Femur (tissue), 1 donor: ENCODE results near the gene CDH4.

ENCODE experiments used
- DNase-seq: peaks from one replicate; pipeline ENCODE4 v3.0.0-alpha.2; 2017

Gene CDH4

DNA sequence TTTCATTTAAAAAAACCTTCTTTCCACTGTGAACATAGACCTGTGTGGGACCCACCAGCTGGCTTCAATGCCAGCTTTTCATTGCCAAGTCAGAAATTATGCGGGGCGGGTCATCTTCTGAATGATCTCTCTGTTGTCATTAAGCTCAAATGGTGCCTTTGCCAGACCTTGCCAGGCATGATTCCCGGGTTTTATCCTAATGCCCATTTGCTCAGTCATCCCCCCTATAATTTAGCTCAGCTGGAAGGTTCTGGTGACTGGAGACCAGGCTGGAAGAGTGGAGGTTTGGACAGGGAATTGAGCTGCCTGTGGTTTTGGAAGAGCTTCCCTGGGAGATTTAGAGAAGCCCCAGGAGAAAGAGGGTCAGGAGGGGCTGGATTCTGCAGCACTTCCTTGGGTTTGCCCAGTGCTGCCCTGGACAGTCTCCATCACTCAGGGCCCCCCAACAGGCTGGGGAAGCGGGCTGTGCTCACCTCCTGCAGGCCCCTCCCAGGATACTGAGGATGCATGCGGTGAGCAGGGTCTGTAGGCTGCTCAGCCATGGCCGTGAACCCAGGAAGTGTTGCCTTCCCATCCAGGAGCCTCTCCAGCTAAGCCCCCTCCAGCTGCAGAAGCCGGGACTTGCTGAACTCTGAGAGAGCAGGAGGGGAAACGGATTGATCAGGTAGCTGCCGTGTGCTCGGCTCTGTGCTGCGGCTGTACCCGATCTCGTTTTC lies 273.0 kb downstream of the CDH4 start:
- DNase-seq = no peak

GRCh38 chr20:61525781-61526431 lies 273.8 kb downstream of the CDH4 start:
- no peak for DNase-seq

DNA sequence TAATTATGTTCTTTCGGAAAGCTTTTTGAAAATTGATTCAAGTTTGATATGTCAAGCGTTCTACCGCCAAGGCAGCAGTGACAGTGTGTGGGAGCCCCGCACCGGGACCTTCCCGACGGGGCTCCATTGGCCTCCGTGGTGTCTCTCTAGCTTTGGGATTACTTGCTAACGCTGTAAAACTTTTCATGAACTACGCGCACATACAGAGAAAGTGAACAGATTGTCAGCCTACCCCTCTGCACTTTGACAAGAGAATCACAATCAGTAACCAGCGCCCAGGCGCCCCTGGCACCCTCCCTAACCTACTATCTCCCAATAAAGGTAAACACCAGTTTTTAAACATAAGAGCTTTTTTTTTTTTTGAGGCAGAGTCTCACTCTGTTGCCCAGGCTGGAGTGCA lies 274.8 kb downstream of the CDH4 start:
- no peak for DNase-seq

DNA sequence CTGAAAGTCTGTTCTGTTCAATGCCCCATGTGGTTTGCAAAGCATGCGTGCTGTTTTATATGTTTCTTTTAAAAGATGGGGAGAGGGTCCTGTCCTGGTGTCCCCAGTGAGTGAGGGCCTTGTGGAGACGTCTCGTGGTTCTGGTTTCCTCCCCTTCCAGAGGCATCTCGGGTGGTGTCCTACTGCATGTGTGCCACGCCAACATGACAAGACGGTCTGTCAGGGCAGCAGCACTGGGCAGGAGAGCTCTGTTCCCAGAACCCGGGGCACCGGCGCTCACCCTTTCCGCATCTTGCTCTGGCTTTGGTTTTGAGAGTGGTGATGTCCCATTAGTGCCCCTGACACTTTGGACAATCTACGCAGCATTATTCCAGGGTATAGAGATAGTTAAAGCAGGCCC lies 275.6 kb downstream of the CDH4 start:
- no peak for DNase-seq

- DNase-seq = no peak
Measured at GRCh38 chr20:61528591-61528990, 276.5 kb downstream of the CDH4 start.

- no peak for DNase-seq
Measured at GRCh38 chr20:61529354-61529753, 277.3 kb downstream of the CDH4 start.

DNA sequence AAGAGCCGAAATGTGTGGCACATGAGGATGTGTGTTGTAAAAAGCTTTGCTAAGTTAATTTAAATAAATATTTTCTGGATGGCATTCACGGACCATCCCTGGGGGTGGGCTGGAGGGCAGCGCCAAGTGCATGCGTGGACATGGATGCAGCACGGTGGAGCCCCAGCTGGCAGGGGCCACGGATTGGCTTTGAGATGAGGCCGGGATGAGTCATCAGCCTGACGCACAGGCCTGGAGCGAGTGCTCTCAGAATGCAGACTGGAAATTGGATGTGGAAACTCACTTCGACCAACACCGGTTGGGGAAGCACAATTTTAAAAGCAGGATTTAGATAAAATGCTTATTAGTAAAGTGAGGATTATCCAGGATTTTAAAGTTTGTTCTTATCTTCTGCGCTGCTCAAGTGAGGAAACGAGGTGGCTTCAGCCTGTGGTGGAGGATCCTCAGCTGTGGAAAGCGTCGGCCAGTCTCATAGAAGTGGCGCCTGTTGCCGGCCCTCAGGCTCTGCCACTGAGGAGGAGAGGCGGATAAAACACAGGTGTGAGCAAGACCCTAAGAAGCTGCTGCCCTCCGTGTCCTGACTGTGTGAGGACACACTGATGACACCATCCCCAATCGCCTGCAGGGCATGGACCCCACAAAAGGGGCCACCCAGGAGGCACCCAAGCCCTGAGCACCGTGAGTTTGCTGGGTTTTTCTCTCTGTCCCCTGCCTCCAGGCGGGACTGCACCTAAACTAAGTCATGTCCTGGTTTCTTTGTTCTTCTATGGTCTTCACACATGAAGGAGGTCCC lies 279.7 kb downstream of the CDH4 start:
- DNase-seq = no peak

- DNase-seq = no peak
Measured at GRCh38 chr20:61532736-61533135, 280.7 kb downstream of the CDH4 start.

DNA sequence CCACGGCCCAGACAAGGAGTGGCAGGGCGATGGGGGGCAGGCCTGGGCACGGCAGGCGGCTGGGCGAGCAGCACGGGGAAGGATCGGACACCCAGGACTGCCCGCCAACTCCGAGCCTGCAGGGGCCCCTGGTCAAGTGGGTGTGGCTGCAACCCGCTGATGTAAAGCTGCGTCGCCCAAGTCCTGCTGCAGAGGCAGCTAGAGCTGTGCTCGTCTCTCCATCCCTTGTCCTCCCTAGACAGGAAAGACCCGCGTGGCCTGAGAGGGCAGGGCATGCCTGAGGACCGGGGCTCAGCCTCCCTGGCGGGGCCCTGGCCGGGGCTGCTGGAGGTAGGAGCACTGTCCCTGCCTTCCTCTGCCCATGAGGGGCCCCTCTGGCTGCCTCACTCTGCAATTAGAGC lies 281.2 kb downstream of the CDH4 start:
- no peak for DNase-seq

DNA sequence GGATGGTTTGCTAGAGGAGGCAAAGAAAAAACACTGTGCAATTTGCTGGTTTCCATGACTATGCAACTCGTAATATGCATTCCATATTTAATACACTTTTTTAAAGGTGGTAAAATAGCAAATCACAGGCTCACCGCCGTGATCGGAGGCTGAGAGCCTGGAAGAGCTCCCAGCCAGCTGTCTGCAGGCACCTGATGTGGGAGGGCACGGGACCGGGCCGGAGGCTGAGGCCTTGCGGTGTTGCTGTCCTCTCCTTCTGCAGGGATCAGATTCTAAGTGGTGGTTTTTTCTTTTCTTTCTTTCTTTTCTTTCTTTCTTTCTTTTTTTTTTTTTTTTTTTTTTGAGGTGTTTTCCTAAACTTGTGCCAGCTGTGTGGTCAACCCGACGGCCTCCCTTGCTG lies 282.3 kb downstream of the CDH4 start:
- DNase-seq = no peak

DNA sequence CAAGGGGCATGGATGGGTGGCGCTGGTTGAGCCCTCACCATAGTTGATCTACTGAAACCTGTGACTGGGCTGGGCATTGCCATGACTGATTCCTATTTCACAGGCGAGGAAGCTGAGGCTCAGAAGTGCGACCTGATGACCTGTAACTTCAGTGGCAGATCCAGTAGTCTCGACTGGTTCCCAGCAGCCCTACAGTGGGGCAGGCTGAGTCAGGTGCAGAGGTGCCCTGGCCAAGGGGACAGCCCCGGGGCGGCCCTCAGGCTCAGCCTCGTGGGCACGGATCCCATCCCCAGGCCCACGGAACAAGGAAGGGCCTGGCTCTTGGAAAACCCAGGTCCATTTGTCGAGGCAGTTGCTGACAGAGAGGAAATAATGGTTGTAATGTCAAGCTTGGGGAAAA lies 283.0 kb downstream of the CDH4 start:
- DNase-seq = no peak

DNA sequence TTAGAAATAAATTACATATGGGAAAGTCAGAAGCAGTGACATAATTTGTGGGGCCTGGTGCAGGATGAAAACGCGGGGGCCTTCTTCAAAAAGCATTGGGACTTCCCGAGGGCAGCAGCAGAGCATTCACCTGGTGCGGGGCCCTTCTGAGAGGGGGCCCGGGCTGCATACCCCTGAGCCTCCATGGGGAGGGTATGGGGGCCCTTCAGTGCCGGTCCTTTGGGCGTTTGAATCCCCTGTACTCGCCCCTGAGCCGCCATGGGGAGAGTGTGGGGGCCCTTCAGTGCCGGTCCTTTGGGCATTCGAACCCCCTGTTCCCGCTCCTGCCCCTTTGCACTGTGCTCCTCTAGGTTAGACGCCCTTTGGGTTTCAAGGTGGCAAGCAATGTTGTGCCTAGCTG lies 283.5 kb downstream of the CDH4 start:
- DNase-seq = no peak

- no peak for DNase-seq
Measured at GRCh38 chr20:61535956-61536355, 283.9 kb downstream of the CDH4 start.

DNA sequence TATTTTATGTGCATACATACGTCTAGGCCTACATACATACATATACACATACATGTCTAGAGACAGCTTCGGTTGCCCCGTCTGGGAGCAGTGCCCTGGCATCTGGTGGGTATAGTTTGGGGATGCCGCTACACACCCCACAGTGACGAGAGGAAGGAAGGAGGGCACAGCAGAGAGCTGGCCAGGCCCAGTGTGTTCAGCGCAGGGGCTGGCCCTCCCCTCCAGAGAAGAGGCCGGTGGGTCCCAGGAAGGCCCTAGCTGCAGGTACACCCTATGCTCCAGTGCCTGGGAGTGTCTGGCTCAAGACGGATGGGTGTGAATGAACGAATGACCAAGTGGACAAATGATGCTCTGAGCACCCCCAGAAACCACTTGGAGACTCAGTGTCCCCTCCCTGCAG lies 284.6 kb downstream of the CDH4 start:
- DNase-seq = no peak

DNA sequence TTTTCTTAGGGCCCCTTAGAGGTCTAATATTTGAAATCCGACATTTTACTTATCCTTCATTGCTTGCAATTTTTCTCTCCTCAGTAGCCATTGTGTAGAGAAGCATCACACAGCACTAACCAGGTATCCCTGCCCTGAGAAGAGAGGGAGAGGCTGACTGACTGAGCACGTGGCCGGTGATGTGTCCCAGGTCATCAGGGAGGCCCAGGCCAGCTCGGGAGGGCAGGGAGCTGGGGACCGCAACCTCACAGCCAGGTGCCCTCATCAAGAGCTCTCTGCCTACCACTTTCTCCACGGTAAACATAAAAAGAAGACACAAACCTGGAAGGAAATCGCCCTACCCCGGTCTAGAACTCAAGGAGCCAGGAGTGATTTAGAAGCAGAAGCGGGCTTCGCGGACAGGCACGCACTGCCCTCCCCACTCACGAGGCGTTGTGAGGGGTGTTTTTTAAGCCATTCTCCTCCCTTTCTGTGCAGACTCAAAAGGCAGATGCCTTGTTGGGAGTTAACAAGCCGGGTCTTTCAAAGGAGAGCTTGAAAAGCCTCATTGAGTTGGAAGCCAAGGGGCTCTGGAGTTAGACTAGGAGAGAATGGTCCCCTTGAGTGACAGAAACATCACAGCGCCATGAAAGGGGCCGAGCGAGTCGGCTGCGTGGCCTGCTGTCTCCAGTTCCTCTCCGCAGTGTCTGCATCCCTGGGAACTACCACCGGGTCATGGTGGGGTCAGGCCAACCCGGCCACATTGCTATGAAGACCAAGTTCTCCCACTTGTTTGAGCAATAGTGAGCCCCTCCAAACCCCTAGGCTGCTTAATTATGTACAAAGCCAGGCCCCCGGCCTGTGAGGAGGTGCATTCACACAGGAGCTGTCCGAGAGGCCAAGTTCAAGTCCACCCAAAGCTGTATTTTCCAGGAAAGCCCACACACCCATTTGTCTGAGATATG lies 285.4 kb downstream of the CDH4 start:
- DNase-seq = no peak

DNA sequence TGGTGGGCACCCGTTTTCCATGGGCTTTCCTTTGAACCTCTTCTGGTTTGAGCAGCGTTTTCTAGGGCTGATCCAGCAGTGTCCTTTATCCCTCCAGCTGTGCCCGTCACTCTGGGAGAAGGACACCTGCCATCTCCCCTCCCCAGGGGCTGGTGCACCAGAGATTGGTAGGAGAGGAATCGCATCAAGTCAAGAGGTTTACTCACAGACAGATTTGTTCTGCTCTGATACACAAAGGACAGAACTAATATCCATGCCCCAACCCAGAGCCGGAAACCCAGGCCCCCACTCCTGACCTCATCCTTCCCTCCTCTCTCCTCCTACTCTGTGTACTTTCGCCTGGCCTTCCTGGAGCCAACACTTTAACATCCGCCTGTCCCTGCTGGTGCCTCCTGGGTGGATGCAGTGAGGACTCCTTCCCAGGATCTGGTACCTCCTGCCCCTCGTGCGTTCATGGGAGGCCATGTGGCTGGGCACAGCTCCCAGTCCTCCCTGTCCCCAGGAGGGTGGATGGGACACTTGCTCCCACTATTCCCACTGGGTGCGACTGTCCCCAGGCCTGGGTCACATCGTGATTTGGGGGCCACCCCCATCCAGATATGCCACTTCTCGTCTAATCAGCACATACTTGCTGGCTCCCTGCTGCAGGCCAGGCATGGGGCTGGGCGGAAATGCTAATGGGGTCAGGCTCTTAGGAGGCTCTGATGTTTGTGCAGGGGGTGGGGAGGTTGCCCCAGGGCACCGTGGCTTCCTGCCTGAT lies 286.3 kb downstream of the CDH4 start:
- no peak for DNase-seq

- no peak for DNase-seq
Measured at GRCh38 chr20:61538943-61539265, 286.8 kb downstream of the CDH4 start.

GRCh38 chr20:61539706-61540360 lies 287.8 kb downstream of the CDH4 start:
- DNase-seq = no peak

DNA sequence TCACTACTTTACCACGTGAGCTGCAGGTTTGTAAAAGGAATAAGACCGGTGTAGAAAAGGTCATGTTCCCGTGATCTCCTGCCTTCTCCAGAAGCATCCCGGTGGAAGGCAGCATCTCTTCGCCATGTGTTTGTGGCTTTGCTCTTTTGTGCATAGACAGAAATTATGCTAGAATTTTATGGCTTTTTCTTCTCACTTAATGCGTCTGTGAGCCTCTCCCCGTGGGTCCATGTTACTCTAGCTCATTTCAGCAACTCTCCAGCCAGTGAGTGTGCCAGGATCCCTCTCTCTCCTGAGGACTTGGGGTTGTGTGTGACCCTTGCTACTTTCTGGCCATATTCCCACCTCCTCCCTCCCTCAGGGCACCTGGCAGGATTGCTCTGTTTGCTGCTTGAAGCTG lies 289.5 kb downstream of the CDH4 start:
- DNase-seq = no peak

DNA sequence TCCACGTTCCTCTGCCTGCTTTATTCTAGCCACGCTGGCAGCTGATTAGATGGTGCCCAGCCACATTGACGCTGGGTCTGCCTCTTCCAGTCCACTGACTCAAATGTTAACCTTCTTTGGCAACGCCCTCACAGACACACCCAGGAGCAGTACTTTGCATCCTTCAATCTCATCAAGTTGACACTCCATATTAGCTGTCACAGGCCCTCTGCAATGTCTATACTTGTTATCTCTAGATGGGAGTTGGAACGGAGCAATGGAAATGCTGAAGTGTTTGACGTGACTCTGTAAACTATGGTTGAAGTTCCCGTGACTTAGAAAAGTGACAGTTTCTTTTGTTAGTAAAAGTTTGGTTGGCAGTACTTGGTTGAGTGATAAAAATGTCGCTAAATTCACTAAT lies 291.0 kb downstream of the CDH4 start:
- DNase-seq = no peak

DNA sequence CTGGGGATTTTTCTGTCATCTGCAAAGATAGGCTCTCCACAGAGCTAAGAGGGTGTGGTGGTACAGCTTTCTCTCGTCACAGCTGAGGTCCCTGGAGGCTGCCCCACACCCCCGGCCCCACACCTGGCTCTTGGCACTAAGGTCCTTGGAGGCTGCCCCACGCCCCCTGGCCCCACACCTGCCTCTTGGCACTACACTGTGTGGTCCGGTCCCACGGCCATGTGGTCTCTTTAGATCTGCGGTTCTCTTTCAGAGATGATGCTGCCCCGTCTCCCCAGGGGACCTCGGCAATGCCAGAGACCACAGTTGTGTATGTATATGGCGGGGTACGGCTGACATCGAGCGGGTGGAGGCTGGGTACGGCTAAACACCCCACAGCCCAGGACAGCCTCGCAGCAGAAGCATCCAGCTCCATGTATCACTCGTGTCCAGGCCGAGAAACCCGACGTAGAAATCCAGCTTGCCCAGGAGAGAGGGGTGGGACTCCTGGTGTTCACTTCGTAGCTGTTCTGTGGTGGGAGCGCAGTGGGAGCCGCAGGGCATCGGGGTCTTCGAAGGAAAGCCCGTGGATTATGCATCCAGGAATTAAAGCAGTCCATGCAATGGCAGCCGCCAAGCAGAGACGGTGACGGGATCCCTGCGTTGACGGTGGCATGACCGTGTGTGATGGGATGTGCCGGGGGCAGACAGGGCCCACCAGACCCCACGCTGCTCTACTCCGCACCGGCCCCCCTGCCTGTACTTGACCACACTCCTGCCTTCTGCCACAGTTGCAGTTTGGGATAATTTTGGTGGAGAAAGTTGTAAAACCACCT lies 292.1 kb downstream of the CDH4 start:
- no peak for DNase-seq
